GM18909 (cell line): ENCODE measurements around the gene BTBD2.
"Not testable (repeated sequence)": the region's sequence is repeated elsewhere in the genome, so short reads cannot be mapped to it uniquely, and the experiment has no call there.

Experiments
- ATAC-seq: cut with Tn5 transposase; IDR thresholded peaks from one replicate; pipeline ENCODE4 v1.9.1; 2021; ENCODE audit warnings: mild to moderate bottlenecking; ENCODE audit not compliant: unreplicated experiment, poor library complexity

The BTBD2 gene

DNA sequence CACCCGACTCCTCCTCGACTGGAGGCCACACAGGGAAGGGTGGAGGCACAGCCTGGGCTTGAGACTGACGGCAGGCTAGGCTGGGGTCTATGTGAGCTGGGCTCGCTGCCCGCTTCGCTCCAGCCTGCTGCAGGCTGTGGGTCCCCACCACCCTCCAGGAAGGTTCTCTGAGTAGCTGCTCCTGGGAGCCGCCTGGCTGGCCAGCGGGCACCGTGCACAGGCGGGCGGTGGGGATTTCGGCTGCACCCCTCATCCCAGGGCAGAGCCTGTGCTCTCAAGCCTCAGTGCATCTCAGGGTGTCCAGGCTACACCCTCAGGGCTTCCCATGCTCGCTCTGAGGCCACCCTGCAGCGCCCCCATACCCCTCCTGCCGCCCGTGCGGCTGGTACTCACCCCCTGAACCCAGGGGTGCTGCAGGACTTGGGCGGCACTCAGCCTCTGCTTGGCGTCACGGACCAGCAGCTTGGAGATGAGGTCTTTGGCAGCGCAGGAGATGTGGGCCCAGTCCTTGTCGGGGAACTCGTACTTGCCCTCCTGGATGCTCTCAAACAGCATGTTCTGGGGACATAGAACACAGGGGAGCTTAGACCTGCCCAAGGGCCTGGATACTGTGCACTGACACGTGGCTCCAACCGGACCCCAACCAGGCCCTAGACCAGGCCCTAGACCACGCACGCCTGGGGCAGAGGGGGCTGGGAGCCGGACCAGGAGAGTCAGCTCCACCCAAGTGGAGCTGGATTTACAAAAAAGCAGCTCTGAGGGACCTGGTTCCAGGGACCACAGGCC, 25.3 kb upstream of the BTBD2 start:
- no peak for ATAC-seq

DNA sequence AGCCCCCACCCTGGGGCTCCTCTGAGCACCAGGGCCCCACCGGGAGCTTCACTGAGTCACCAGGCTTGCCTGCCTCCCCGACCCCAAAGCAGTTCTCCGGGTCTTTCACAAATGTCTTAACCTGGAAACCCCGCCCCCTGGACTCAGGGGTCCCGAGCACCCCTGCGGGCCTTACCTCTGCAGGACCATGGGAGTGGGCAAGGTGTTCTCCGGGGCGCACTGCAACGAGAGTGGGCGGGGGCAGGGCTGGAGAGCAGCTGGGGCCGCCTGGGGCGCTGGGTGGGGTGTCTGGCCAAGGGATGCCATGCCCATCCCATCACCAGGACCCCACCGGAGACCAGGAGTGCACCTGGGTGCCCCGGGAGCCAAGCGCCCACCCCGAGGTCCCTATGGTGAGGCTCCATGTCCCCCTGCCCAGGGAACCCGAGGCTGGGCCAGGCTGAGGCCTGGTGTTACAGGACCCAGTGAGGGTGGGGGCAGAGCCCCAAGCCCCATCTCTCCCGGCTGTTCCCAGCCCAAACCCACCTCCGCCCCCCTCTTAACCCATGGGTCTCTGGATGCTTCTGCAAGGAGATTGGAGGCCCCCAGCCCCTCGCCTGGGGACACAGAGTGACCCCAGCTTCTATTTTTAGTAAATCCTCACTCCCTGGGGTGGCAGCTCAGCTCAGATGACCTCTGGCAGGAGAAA, 24.6 kb upstream of the BTBD2 start:
- no peak for ATAC-seq

DNA sequence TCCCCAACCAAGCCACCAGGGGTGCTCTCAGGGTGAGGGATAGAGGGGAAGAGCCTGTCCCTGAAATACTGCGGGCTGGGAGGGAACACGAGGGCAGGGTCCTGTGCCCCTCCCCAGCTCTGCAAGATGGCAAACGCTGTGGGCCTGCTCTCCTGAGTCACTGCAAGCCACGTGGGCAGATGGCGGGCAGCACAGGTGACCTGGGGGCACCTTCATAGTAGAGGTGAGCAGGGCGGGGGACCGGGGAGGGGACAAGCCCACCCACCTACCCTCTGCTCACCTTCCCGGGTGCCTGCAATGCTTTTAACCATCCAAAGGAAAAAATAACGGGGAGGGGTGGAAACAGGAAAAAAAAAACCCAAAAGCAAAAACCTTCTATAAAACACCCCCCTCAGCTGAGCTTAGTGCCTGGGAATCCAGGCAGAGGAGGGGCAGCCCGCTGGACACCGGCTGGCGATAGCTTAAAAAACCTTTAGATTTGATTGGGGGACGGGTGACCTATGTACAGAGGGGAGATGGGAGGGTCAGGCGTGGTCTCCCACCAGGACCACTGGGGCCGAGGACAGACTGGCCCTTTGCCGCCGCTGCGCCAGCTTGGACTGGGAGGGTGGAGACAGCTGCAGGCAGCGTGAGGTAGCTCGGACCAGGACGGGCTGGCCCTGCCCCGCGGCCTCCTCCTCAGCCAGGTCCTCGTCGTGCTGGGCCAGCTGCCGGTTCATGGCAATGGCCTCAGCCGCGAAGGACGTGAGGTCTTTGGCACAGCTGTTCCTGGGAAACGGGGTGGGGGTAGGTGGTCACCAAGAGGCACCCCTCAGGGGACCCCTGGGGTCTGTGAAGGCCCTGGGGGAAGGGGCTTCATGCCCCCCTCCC, 23.8 kb upstream of the BTBD2 start:
- ATAC-seq = no peak

DNA sequence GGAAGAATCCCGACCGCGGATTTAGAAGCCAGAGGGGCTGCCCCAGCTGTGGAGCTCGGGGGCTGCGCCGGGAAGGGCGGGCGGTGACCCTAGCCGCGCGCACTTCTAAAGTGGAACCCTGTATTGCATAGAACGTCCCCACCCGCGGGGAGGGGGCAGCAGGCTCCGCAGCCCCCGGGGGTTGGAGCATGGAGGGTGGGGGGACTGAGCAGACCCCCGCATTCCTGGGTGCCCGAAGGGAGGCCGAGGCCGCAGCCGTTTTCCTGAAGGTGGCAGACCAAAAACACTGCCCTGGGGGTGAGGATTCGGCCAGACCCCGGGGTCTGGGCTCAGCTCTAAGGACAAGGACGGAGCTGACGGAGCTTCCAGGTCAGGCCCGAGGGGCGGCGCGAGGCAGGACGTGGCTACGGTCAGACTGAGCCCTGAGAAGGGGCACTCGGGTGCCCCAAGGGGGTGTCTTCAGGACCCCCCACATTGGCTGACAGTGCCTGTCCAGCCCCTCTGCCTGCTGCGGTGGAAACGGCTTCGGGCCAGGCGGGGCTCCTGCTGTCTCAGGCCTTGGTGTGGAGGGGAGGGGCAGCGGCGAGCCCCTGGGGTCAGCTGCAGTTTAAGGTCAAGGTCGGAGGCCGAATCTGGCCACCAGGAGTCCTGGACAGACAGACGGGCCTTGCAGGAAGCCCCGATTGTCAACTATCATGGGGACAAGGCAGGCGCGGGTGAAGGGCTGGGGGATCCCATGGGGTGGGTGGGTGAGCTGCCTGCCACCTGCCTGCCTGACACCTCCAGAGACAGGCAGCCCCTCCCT, 23.0 kb upstream of the BTBD2 start:
- no peak for ATAC-seq

DNA sequence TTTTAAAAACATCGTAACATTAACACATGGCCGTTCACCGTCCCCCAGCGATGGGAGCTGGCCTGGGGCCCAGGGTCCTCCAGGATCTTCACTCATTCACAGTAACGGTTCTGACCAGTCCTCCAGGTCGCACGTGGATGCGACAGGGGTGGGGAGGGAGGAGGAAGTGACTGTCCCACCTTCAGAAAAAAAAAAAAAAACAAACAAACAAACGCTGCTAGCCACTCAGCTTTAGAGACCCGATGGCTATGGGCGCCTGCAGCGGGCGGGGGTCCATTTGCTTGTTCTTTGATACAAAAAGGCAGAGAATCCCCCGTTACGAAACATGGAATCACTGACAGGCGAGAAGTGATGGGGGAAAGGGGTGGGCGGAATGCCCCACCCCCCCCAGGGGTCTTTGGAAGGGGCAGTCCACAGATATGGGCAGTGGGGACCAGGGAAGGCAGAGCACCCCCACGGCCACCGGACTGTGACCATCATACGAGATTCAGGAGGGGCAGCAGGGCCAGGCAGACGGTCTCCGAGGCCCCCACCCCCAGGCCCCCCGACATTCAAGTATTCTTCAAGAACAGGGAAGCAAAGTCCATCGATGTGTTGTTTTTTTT, 22.2 kb upstream of the BTBD2 start:
- no peak for ATAC-seq

DNA sequence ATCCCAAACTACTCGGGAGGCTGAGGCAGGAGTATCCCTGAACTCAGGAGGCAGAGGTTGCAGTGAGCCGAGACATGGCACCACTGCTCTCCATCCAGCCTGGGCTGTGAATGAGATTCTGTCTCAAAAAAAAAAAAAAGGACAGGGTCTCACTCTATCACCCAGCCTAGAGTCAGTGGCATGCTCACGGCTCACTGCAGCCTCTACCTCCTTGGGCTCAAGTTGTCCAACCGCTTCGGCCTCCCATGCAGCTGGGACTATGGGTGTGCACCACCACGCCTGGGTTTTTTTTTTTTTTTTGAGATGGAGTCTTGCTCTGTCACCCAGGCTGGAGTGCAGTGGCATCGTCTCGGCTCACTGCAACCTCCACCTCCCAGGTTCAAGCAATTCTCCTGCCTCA, 20.9 kb upstream of the BTBD2 start:
- ATAC-seq = no peak

DNA sequence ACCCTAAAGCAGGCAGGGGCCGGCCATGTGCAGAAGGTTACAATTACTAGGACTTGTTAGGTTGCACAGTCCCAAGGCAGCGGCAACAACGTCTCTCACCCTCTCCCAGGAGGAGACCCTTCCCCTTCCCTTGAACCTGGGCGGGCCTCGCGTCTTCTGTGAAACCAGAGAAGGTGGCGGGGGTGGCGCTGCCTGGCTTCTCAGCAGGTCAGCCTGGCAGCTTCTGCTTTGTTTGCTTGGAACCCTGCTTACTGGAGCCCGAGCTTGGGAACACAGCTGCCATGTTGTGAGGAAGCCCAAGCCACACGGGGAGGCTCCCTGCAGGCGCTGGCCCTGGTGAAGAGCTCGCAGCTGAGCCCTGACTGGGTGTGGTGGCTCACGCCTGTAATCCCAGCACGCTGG, 20.1 kb upstream of the BTBD2 start:
- no peak for ATAC-seq

DNA sequence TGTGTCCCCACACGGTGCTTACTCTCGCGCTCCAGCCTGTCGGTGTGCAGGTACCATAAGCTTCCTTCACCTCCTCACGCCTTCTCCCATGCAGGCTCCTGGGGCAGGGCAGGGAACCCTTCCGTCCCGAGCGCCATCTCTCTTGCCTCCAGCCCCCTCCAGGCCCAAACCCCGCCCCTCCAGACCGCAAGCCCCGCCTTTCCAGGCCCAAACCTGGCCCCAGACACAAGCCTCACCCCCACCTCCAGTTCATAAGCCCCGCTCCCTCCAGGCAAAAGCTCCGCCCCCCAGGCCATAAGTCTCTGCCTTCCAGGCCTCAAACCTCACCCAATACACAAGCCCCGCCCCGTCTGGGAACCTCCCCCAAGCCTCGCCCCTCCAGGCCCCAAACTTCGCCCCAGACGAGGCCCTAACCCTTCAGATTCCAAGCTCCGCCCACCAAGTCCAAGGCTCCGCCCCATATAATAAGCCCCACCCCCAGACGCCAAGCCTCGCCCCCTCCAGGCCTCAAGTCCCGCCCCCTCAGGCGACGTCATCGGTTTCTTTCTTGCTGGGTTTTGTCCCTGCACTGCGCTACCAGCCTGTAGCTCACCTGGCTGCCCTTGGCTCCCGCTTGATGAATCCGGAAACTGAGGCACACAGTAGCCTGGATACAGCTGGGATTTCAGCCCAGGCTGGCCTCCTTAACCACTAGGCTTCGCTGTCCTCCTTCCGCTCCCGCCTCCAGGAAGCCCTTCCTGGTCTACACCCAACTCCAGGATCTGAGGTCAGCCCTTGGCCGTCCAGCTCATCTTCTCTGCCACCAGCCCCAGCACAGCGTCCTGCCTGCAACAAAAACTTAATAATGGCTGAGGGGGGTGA, 19.4 kb upstream of the BTBD2 start:
- no peak for ATAC-seq

DNA sequence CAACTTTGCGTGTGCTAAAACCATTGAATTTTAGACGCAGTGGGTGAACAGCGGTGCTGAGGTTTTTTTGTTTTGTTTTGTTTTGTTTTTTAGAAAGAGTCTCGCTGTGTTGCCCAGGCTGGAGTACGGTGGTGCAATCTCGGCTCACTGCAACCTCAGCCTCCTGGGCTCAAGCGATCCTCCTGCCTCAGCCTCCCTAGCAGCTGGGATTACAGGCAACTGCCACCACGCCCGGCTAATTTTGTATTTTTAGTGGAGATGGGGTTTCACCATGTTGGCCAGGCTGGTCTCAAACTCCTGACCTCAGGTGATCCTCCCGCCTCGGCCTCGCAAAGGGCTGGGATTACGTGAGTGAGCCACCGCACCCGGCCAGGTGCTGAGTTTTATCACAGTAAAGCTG, 18.7 kb upstream of the BTBD2 start:
- ATAC-seq = not testable (repeated sequence)

DNA sequence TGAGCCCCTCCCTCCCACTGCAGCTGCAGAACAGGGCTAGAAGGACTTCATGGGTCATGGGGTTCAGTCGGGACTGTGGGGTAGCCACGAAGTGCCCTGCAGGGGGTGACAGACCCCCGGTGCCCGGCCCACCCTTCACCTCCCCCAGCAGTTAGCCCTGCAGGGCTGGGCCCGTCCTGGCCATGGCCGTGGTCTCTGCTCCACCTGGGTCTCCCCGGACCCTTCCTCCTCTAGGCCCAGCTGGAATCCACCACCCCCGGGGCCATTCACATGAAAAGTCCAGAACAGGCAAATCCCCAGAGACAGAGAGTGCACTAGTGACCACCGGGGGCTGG, 18.3 kb upstream of the BTBD2 start:
- ATAC-seq = no peak

DNA sequence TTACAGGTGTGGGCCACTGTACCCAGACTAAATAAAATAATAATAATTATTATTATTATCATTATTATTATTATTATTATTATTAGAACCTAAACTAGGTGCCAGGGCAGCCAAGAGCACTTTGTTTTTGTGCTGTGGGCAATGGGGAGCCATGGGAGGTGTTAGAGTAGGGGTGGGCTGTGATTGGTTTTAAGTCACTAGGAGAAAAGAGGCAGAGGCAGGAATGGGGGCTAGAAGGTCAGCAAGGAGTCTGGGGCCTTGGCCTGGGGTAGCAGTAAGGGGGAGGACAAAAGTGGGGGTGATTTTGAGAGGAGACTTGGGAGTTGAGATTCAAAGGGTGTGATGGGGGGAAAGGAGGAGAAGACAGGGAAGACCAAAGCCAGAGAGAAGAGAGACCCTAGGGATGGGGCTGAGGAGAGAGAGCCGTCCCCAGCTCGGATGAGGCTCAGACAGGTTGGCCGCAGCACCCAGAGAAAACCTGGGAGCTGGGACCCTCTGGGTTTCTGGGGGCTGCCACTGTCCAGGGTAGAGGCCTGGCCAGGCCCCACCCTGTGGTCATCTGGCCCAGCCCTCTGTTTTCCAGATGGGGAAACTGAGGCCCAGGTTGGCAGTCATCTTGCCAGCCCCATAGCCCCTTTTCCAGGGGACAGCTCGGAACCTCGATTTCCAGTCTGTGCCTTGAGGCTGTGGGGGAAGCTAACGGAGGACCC, 17.8 kb upstream of the BTBD2 start:
- no peak for ATAC-seq

DNA sequence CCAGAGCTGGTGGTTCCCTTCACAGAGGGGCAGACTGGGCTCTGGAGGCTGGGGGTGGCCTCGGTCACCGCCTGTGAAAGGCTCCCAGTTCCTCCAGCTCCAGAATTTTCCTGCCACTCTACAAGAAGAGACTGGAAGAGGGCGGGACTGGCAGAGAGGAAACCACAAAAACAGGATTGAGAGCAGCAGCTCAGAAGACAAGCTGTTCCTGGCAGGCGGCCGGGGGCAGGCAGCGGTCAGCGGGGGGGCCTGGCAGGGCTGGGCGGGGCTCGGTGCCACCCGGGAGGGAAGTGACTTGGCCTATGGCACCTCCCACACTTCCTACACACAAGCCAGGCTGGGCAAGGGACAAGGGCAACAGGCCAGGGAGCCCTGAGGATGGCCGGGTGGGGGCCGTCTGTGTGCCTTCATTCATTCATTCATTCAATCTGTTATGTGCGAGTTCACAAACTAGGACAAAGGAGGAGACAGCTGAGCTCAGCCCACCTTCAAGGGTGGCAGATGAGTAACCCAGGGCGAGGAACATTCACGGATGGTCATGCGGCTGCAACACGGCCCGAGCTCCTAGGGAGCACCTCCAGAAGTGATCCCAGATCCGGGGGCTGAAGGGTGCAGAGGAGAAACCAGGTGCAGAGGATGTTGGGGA, 16.9 kb upstream of the BTBD2 start:
- no peak for ATAC-seq

DNA sequence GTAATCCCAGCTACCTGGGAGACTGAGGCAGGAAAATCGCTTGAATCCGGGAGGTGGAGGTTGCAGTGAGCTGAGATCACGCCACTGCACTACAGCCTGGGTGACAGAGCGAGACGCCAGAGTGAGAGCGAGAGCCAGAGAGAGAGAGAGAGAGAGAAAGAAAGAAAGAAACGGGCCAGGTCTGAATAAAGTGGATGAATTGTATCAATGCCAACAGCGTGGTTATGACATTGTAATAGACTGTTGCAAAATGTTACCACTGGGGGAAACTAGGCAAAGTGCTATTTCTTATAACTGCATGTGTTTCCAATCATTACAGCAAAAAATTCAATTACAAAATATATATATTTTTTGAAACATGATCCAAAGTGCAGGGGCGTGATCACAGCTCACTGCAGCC, 11.8 kb upstream of the BTBD2 start:
- ATAC-seq = no peak

DNA sequence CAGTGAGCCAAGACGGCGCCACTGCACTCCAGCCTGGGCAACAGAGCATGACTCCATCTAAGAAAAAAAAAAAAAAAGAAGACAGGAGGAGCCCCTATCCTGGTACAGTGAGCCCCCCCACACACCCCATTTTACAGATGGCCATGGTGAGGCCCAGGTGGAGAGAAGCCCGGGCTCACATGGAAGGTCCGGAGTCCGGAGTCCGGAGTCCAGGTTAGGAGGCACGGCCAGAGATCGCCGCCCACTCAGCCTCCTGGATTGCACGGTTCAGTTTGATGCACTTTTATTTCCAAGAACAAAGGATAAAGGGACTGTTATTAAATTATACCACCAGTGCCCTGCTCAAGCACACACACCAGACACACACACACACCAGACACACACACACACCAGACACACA, 11.3 kb upstream of the BTBD2 start:
- no peak for ATAC-seq

DNA sequence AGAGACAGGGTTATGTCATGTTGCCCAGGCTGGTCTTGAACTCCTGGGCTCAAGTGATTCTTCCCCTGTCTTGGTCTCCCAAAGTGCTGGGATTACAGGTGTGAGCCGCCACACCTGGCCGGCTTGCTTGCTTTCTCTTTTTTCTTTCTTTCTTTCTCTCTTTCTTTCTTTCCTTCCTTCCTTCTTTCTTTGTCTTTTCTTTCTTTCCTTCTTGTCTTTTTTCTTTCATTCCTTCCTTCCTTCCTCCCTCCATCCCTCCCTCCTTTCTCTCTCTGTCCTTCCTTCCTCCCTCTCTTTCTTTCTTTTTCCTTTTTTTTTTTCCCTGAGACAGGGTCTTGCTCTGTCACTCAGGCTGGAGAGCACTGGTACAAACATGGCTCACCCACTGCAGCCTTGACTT, 6.8 kb upstream of the BTBD2 start:
- no peak for ATAC-seq

DNA sequence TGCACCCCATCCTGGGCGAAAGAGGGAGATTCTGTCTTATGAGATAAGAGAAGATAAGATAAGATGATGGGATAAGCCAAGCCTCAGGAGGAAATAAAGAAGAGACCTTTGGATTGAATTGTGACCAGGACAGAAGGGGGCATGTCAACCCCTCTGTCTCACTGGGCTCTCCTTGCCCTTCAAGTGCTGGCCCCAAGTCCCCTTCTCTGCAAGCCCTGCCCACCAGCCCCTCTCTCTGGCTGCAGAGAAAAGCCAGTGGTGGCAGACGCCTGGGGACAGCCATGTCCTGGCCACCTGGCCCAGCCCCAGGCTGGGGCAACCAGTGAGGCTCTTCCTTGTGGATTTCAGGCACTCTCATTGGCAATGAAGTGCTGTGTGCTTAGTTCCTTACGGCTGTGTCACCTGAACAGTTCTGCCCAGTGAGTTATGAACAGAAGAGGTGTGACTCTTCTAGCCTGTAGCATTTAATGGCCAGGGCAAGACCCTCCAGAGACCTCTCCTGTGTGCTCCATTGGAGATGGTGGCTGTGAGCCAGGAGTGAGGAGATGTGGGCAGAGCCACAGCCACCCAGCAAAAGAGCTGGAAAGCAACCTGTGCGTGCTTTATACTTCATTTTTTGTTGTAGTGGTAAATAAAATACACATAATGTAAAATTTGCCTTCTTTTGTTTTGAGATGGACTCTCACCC, 6.1 kb upstream of the BTBD2 start:
- ATAC-seq = no peak

DNA sequence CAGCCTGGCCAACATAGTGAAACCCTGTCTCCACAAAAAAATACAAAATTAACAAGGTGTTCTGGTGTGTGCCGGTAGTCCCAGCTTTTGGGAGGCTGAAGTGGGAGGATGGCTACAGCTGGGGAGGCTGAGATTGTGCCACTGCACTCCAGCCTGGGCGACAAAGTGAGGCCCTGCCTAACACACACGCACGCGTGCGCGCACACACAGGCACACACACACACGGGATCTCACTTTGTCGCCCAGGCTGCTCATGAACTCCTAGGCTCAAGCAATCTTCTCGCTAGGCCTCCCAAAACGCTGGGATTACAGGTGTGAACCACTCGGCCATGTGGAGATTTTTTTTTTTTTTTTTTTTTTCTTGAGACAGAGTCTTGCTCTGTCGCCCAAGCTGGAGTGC, 3.2 kb upstream of the BTBD2 start:
- ATAC-seq = no peak
